PC-3 (cell line): ENCODE measurements around the gene NEGR1.

Experiments used
- CTCF ChIP-seq: fragments of 300-600 bp; sonication (generic); conservative IDR thresholded peaks from 2 replicates; pipeline ENCODE4 v1.5.1; 2017; ENCODE audit warnings: antibody characterized with exemption, low read depth, mild to moderate bottlenecking, low read length
- EZH2 ChIP-seq: fragments of 300-600 bp; sonication (generic); IDR thresholded peaks from one replicate; pipeline ENCODE4 v1.6.1; 2017; ENCODE audit warnings: antibody characterized with exemption, mild to moderate bottlenecking, low read length; ENCODE audit not compliant: unreplicated experiment
- EZH2phosphoT487 ChIP-seq: fragments of 300-600 bp; sonication (generic); IDR thresholded peaks from 2 replicates; pipeline ENCODE4 v1.6.1; 2018; ENCODE audit warnings: mild to moderate bottlenecking, antibody characterized with exemption, low read length, borderline replicate concordance

GRCh38 chr1:72284084-72284347 is 1.7 kb upstream of the NEGR1 start:
- TF ChIP-seq CTCF = no peak
- TF ChIP-seq EZH2 = no peak
- no peak for TF ChIP-seq EZH2phosphoT487
